Measurements from ENCODE around the gene TBC1D9. TPM values are rescaled to one million over a fixed set of nuclear protein-coding genes. Genes with fewer than 3 reads are reported as not detected.
A peak's percentile ranks its signal among the peaks of the same experiment; 100 is the strongest.

Gene TBC1D9
- total and polyA plus RNA-seq, 10 of the 15 experiments (the other 5 are each of a cell fraction or from before 2014, with no cell fraction given): 0.87 to 14.9 (median 7.1) TPM

DNA sequence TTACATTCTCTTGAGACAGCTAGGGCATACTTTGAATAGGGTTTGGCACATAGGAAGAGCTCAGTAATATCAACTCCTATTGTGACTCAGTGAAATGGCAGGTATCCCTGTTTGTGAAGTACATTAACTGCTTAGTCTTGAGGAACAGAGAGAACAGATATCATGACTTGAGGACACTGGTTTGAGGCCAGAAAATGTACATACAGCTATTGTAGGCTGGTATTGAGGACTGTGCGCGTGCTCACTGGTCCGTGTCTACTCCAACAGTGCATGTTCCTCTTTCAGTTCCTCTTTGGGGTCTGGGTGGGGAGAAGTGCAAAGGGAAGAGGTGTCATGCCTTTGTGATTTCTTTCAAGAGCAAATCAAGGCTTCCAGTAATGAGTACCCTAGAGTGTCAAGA is 34.6 kb upstream of the TBC1D9 start (continued):
- peak; percentile 94; the same call in 1 of the 2 replicates for TF ChIP-seq MTA3 (IDR thresholded peaks at IDR 0.05; ENCODE audit: borderline replicate concordance, low read length)
- peak; percentile 66 for TF ChIP-seq IRF5 (IDR thresholded peaks at IDR 0.05; ENCODE audit: borderline replicate concordance)
- TF ChIP-seq RCOR1 (conservative IDR thresholded peaks at IDR 0.05; ENCODE audit: low read depth, low read length): no peak
- TF ChIP-seq NRF1 (conservative IDR thresholded peaks at IDR 0.05; ENCODE audit: low read depth, low read length): no peak
- TF ChIP-seq KDM1A (IDR thresholded peaks at IDR 0.05; ENCODE audit: borderline replicate concordance): no peak
- TF ChIP-seq BMI1 (IDR thresholded peaks at IDR 0.05; ENCODE audit: borderline replicate concordance): peak; percentile 64
- TF ChIP-seq TAF1 (IDR thresholded peaks at IDR 0.05; ENCODE audit: borderline replicate concordance, low read depth, low read length): no peak
- TF ChIP-seq ETV6 (conservative IDR thresholded peaks at IDR 0.05 in 1 of 2, IDR thresholded peaks at IDR 0.05 in 1 of 2; ENCODE audit: borderline replicate concordance in 1 of 2, low read depth in 1 of 2): peak in 1 of 2 experiments; percentile 92; a peak in 2 of 4 replicates
- no peak for TF ChIP-seq GABPA (IDR thresholded peaks at IDR 0.05; ENCODE audit: low read depth)
- TF ChIP-seq NR2F1 (conservative IDR thresholded peaks at IDR 0.05): peak; percentile 38; the same call in 1 of the 2 replicates
- TF ChIP-seq NR2C2 (IDR thresholded peaks at IDR 0.05; ENCODE audit: borderline replicate concordance, control insufficient read depth, insufficient read length, low read depth): no peak
- TF ChIP-seq STAT1 (conservative IDR thresholded peaks at IDR 0.05): no peak
- TF ChIP-seq TCF7 (IDR thresholded peaks at IDR 0.05; ENCODE audit: borderline replicate concordance): peak; percentile 92
- 0 out of 2 replicates have a peak, but pooled peaks have one; percentile 30 for TF ChIP-seq GATAD2B (conservative IDR thresholded peaks at IDR 0.05; ENCODE audit: low read depth)
- TF ChIP-seq, protein P1, sequence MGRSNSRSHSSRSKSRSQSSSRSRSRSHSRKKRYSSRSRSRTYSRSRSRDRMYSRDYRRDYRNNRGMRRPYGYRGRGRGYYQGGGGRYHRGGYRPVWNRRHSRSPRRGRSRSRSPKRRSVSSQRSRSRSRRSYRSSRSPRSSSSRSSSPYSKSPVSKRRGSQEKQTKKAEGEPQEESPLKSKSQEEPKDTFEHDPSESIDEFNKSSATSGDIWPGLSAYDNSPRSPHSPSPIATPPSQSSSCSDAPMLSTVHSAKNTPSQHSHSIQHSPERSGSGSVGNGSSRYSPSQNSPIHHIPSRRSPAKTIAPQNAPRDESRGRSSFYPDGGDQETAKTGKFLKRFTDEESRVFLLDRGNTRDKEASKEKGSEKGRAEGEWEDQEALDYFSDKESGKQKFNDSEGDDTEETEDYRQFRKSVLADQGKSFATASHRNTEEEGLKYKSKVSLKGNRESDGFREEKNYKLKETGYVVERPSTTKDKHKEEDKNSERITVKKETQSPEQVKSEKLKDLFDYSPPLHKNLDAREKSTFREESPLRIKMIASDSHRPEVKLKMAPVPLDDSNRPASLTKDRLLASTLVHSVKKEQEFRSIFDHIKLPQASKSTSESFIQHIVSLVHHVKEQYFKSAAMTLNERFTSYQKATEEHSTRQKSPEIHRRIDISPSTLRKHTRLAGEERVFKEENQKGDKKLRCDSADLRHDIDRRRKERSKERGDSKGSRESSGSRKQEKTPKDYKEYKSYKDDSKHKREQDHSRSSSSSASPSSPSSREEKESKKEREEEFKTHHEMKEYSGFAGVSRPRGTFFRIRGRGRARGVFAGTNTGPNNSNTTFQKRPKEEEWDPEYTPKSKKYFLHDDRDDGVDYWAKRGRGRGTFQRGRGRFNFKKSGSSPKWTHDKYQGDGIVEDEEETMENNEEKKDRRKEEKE (IDR thresholded peaks at IDR 0.05): no peak
- 0 out of 2 replicates have a peak, but pooled peaks have one; percentile 27 for TF ChIP-seq CHD2 (IDR thresholded peaks at IDR 0.05; ENCODE audit: borderline replicate concordance, low read depth, low read length)
- TF ChIP-seq, protein P2, sequence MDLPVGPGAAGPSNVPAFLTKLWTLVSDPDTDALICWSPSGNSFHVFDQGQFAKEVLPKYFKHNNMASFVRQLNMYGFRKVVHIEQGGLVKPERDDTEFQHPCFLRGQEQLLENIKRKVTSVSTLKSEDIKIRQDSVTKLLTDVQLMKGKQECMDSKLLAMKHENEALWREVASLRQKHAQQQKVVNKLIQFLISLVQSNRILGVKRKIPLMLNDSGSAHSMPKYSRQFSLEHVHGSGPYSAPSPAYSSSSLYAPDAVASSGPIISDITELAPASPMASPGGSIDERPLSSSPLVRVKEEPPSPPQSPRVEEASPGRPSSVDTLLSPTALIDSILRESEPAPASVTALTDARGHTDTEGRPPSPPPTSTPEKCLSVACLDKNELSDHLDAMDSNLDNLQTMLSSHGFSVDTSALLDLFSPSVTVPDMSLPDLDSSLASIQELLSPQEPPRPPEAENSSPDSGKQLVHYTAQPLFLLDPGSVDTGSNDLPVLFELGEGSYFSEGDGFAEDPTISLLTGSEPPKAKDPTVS (IDR thresholded peaks at IDR 0.05; ENCODE audit: low read depth, low read length): no peak
- TF ChIP-seq CBFB (IDR thresholded peaks at IDR 0.05; ENCODE audit: low read depth): peak; percentile 42; the same call in 1 of the 2 replicates
- 0 out of 2 replicates have a peak, but pooled peaks have one; percentile 55 for TF ChIP-seq TCF12 (IDR thresholded peaks at IDR 0.05; ENCODE audit: low read depth, low read length)
- no peak for TF ChIP-seq CHD1 (IDR thresholded peaks at IDR 0.05; ENCODE audit: low read depth, low read length)
- TF ChIP-seq BRCA1 (IDR thresholded peaks at IDR 0.05; ENCODE audit: low read depth, low read length): no peak
- TF ChIP-seq MLLT1 (IDR thresholded peaks at IDR 0.05): no peak
- TF ChIP-seq SMAD5 (IDR thresholded peaks at IDR 0.05; ENCODE audit: low read depth): no peak
- TF ChIP-seq IRF4 (IDR thresholded peaks at IDR 0.05; ENCODE audit: low read depth, low read length): peak; percentile 91
- TF ChIP-seq BHLHE40 (IDR thresholded peaks at IDR 0.05; ENCODE audit: borderline replicate concordance in 1 of 2, low read depth in 2 of 2, low read length in 1 of 2): peak in 1 of 2 experiments; percentile 31; a peak in 2 of 4 replicates
- TF ChIP-seq HDAC2 (IDR thresholded peaks at IDR 0.05): no peak
